GM18499 (cell line): ENCODE results near the gene TAF1B.

Source experiments
- ATAC-seq: cut with Tn5 transposase; IDR thresholded peaks from one replicate; pipeline ENCODE4 v1.9.1; 2021; ENCODE audit warnings: moderate number of reproducible peaks; ENCODE audit not compliant: insufficient read depth, unreplicated experiment

TAF1B gene

DNA sequence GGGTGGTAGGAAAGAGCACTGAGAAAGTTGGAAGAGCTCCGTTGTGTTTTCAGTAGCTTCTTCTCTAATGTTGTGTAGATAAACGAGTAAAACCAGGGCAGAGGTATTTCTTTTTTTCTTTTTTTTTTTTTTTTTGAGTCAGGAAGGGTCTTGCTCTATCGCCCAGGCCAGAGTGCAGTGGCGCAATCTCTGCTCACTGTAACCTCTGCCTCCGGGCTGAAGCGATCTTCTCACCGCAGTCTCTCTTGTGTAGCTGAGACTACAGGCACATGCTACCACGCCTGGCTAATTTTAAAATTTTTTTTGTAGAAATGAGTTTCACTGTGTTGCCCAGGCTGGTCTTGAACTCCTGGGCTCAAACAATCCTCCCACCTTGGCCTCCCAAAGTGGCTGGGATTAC lies 114.8 kb downstream of the TAF1B start:
- no peak for ATAC-seq

DNA sequence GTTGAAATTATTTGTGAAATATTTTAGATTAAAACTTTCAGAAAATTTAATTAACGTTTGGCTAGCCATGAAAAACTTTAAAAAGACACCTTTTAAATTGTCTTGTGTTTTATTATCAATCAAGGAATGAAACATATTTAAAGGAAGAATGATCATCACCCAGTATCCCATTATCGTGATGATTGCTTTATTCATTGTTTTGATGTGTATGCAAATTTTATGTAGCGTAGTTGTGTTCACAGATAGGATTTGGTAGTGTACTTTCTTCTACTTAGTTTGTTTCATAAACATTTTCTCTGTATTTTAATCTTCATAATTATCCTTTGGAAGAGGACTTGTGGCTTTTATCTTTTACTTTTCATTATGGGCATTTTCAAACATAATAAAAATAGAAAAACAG lies 116.0 kb downstream of the TAF1B start:
- ATAC-seq = no peak

- no peak for ATAC-seq
Observed at GRCh38 chr2:9961013-9961412, 117.7 kb downstream of the TAF1B start.

DNA sequence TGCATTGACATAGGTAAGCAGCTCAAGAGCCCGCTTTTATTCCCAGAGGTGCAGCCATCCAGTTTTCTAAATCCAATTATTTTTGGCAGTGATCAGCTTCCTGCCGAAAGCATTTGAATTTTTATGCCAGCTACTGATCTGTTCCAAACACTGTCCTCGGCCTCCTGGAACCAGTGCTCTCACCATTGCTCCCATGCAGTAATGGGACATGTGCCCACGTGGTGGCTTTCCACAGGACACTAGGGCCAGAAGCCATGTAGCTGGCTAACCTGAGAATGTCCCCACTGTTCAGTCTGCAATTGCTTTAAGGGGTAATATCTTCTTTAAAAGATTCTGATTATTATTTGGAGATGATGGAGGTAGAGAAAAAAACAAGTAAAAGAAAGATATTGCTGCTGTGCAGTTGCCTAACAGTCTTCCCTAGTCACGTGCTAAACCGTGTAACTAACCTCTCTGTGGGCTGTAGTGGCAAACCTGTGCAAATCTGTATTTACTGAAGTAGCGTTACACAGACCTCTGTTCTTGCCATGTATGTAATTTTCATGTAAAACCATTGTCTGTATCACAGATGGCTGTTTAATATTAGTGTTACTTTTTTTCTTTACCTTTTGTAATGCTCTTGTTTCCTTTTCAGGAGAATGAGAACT lies 121.2 kb downstream of the TAF1B start:
- ATAC-seq = no peak

GRCh38 chr2:9965119-9965822 lies 122.0 kb downstream of the TAF1B start:
- ATAC-seq = no peak

- no peak for ATAC-seq
Observed at GRCh38 chr2:9966491-9967022, 123.3 kb downstream of the TAF1B start.

DNA sequence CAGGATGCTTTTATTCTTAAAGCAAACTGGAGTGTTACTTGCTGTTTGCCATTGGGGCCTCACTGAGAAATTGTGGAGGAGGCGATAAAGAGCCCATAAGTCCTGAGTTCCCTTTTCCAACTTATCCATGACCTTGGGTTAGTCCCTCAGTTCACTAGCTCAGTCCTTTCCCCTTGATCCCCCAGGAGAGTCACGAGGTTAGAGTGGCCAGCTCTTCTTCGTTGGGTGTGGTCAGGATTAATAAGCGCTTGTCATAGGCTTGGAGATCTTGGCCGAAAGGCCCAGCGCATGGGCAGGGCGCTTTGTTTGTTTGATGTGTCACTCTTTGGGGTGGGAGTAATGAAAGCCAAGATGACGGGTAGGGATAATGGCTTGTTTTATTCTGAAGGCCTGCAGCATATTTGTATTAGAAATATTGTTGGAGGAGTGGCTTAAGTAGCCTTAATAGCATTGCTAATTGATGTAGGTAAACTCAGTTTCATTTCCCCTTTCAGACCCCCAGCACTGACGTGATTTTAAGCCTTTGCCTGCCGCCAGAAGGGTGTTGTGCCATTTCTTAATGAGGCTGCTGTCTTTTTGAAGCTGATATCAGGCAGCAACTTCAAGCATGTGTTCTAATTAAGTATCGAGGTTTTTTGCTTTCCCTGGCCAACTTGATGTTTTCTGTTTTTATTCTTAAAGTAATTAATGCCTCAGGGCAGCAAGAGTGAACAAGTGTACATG lies 123.9 kb downstream of the TAF1B start:
- no peak for ATAC-seq

- ATAC-seq = no peak
Observed at GRCh38 chr2:9968553-9969497, 125.6 kb downstream of the TAF1B start.

DNA sequence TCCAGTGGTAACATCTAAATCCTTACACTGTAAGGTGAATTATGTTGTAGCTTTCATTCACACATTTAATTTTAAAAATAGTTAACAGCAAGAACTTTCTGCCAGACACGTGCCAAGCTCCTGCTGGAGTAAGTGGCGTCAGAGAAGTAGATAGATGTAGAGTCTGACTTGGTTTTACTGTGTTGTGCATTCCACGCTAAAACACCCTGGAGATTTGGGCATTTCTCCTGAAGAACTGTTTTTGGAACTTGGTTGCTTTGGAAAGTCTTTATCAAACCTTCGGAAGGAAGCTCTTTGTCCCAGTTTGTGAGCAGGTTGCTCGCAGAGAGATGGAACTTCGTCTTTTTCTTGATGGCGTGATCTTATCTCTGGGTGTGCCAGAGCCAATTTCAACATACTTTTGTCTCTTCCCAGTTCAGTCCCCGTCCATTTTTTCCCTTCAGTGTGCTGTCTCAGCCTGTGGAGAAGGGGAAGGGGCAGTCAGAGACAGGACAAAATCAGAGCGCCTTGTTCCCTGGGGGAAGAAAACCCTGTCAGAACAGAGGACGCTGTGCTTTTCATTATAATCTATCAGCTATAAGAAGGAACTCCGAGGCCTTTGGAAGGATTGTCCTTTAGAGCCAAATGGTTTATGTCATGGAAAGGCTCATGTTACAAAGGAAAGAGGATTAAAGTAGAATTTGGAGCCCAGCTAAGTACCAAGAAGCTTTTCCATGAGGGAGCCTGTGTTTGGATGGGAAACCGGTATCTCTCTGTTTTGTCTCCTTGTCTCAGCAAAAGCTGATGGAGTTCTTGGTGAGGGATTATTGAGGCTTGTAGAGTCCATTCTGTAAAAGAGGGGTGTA lies 127.1 kb downstream of the TAF1B start:
- no peak for ATAC-seq

DNA sequence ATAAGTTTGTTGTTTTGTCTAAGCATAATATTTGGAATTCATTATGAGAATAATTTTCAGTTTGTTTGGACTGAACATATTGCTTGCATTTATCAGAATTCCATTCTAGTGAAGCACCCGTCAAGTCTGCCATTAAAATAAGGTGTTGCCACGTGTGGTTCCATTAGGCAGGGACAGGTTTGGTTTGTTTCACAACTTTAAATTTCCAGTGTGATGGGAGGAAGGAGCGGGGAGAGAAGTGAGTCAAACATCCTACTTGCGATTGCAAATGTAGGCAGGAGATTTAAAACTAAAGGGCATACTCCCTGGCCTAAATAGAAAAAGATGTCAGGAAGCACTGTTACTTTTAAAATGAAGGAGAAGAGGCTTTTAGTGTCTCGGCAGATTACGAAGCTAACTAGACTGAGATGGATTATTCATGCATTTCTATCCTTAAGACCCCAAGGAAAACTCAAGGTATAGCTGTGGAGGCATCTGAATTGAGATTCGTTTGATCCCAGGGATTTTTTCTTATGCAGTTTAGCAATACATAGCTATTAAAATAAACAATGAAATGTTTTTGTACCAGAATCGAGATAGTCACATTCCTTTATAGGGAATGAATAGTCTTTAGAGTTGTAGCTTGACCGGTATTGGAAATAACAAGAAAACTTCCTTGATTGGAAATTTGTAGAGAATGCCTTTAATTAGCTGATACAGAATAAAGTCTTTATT lies 128.0 kb downstream of the TAF1B start:
- ATAC-seq = no peak

- no peak for ATAC-seq
Observed at GRCh38 chr2:9971890-9972289, 128.6 kb downstream of the TAF1B start.

DNA sequence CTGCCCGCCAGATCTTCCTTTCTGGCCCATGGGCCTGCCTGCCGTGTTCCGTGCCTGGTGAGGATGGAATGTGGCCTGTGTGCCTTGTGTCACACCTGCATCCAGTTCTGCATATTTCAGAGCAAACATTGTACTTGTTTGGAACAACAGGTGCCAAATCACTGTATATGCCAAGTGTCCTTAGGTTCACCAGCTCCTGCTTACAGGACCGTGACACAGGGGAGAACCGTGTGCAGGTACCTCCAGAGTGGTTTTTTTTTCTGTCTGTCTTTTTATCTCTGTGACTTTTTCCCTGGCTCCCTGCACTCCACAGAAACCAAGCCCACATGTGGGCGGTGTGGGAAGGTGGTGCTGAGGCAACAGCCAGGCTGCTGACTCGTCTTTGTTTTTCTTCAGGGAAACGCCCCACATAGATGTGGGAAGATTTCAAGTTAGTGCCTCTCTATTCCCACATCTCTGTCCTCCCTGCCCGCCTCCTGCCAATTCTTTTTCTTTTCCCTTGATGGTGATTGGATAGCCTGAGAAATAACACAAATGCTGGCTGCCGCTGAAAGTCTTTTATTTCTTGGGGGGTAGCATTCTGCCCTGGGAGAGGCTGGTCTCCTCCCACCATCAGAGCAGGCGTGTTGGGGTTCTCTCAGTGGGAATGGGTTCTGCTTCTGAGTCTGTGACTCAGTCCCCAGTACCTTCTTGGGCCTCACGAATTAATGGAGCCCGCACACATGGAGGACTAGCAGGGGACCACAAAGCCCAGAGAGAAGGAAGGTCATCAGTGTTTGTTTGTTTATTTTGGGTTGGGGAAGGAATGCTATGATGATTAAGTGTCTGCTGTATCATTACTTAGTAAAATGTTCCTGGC lies 129.6 kb downstream of the TAF1B start:
- ATAC-seq = no peak

GRCh38 chr2:9973690-9974089 lies 130.4 kb downstream of the TAF1B start:
- no peak for ATAC-seq

- no peak for ATAC-seq
Observed at GRCh38 chr2:9974343-9974742, 131.1 kb downstream of the TAF1B start.

DNA sequence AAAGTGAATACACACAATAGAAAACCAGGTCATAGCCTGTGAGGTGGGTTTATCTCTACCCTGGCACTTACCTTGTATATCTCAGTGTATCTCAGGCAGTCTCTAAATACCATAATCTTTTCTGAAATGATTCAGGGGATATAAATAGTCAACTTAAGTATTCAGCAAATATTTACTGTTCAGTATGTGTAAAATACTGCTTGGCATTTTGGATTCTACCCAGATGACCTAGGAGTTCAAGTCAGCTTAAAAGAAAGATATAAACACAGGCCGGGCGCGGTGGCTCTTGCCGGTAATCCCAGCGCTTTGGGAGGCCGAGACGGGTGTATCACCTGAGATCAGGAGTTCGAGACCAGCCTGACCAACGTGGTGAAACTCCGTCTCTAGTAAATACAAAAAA lies 132.1 kb downstream of the TAF1B start:
- no peak for ATAC-seq

- no peak for ATAC-seq
Observed at GRCh38 chr2:9975805-9976447, 132.7 kb downstream of the TAF1B start.

DNA sequence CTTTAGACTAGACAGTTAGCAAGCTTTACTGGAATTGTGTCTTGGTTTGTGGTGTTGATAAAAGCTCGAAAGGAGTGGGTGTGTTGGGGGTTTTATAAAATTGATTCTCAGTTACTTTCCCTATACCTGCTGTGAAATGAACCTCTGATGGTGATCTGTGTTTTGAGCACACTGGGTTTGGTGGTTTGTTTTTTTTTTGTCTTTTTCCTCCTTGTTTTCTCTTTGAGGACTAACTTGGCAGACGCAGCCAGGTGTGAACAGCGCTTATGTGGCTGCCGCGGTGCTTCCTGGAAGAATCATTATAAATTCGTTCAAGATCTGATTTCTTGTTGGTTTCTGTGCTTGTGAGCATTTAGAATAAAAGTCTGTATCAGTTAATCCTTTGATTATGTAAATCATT lies 136.7 kb downstream of the TAF1B start:
- ATAC-seq = no peak
